Kasumi-1 (cell line): ENCODE results near the gene TRPC5OS.

Experiments used
- DNase-seq, 2 experiments: peaks; one replicate each; lab custom pipeline; 2025; lab: John Stamatoyannopoulos, UW

The TRPC5OS gene

GRCh38 chrX:111875881-111876280 is at the start of gene TRPC5OS:
Gene TRPC5OS (plus strand): TSS chrX:111876181. CDS start chrX:111901850, 25,669 bp downstream.
- no peak for DNase-seq

DNA sequence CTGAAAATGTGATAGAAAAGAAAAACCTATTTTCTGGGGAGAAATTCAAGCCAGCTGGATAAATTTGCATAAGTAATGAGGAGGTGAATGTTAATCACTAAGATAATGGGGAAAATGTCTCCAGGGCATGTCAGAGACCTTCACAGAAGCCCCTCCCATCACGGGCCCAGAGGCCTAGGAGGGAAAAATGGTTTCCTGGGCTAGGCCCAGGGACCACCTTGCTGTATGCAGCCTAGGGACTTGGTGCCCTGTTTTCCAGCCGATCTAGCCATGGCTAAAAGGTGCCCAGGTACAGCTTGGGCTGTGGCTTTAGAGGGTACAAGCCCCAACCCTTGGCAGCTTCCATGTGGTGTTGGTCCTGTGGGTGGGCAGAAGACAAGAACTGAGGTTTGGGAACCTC is 46.6 kb upstream of the TRPC5OS start:
- DNase-seq: no peak

- DNase-seq: no peak
Observed at GRCh38 chrX:111830571-111830970, 45.4 kb upstream of the TRPC5OS start.

DNA sequence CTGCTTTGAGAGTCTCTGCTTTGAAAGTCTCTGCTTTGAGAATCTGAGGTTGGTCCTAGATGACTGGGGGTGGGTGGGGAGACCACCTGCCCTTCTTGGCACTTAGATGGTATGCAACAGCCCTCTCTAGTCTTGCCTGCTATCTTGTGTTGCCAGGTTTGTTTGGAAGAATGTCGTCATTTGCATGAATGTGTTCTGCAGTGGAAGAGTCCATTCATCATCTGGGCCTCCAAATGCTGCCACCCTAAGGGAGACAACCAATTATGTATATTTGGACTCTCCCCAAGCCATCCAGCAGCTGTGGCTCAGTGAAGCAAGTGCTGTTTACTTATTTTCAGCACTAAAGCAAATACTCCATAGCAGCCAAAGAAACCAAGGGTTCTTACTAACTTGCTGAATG is 44.6 kb upstream of the TRPC5OS start:
- DNase-seq: no peak

GRCh38 chrX:111837197-111837596 is 38.8 kb upstream of the TRPC5OS start:
- DNase-seq: no peak

DNA sequence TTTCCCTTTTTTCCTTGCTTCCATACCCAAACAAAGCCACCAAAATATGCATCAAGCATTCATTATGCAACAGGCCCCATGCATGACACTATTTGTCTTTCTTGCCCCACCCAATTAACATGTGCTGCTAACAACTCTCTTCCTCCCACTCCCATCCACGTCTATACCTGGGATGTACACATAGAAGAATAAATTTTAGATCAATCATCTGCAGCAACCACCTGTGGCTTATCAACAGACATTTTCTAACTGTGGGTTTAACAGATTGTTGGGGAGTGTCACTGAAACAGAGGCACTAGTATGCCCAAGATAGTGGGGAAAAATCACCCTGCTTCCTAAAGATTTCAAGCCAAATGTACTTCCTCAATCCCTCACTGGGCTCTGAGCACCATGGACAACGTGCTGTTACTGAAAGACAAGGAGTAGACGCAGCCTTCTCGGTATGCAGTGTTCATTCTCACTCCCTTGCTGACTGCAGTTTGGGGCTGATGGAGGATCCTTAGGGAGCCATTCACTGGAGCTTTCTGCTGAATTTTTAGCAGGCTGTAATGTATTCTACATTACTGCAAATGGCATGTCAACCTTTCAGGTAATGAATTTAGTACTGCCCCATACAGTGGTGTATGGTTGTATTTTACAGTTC is 28.4 kb upstream of the TRPC5OS start:
- no peak for DNase-seq

GRCh38 chrX:111848541-111848940 is 27.4 kb upstream of the TRPC5OS start:
- DNase-seq: no peak

GRCh38 chrX:111850975-111851374 is 25.0 kb upstream of the TRPC5OS start:
- DNase-seq: no peak

GRCh38 chrX:111854556-111855490 is 21.2 kb upstream of the TRPC5OS start:
- peak in 1 of 2 experiments; percentile 0 for DNase-seq

GRCh38 chrX:111857534-111858060 is 18.4 kb upstream of the TRPC5OS start:
- peak in 1 of 2 experiments; percentile 2 for DNase-seq

DNA sequence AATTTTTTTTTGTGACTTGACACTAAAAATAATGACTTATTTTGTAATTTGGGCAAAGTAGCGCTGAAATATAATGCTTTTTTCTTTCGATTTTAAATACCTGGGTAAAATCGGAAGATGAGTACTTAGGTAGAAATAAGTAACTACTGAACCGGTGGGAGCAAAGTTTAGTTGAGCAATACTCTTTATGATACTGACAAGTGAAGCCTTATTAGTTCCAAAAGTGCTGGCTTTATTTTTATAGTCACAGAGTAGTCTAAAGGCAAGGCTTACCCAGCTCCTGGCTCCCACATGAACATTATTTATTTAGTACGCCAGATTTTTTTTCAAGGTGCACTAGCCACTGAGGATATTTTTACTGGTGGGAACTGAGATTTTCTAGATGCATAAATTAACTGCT is 14.4 kb upstream of the TRPC5OS start:
- no peak for DNase-seq

DNA sequence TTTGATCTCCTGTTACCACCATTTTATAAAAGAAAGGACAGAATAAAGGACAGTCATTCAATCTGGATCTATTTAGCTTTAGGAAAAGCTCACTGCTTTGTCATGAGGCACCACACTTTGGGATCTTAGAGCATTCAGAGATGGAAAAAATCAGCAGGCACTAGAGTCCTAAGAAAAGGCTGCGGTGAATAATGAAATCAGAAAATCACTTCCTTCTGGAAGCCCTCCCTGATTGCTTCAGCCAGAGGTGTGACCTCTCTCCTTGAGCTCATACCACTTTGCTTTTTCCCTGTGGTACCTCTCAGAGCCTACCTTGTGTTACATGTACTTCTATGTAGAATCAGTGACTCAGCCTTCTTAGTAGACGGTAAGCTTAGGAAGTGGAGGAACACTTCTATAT is 8.7 kb upstream of the TRPC5OS start:
- no peak for DNase-seq

DNA sequence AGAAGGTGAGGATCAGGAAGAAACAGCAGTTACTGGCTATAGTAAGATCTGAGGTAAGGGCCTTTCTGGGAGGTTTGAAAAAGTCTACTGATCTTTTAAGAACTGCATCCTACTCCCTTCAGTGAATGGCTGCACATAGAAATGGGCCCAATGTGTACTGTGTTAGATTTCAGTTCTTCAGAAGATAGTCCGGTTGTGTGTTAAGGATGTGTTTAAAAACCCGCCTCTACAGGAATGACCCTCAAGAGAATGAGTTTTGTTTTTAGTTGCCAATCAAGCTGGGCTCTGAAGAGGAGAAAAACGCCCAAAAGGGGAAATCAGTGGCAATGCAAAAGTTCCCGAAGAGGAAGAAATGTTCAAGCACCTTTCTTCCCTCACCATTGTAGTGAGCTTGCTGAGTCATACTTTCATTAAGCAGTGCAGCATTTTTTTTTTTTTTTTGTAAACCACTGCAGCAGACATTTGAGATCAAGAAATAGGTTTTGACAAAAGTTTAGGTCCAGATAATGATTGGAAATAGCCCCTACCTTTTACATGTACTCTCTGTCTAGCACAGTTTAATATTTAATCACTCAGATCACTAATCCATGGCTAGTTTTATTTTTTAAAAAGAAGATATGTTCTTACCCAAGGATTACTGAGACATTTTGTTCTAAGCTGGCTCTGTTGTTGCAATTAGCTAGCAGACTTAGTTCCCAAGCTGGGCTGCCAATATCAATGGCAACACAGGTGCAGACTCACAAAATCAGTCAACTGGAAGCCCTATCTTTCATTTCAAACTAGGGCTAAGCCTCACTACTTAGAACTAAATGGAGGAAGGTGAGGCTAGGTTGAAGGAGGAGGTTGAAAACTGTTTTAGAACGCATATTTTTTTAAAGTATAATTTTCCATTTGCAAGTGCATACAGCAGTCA is 7.0 kb upstream of the TRPC5OS start:
- DNase-seq: no peak

- peak; percentile 60 to 61 for DNase-seq
Observed at GRCh38 chrX:111869639-111870034, 6.3 kb upstream of the TRPC5OS start.

DNA sequence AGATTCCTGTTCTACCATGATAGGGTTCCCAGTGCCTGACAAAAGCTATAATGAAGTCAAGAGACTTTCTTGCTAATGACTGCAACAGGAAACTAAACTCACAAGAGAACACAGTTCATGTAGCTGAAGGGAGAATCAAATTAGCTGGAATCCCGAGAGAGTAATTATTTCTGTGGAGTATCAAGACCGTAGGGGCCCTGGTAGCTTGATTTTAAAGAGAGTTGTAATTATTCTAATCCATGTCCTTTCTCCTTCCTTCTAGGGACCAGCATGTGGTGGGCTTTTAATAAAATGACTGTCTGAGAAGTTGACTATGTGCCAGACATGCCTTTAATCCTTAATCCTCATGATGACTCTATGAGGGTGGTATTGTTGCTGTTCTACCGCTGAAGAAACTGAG is 1.7 kb upstream of the TRPC5OS start:
- no peak for DNase-seq

GRCh38 chrX:111876646-111877045 is 665 bp downstream of the TRPC5OS start:
- DNase-seq: no peak

- no peak for DNase-seq
Observed at GRCh38 chrX:111877681-111878080, 1.7 kb downstream of the TRPC5OS start.

- DNase-seq: no peak
Observed at GRCh38 chrX:111880735-111881134, 4.8 kb downstream of the TRPC5OS start.

- DNase-seq: peak; percentile 44 to 59
Observed at GRCh38 chrX:111881715-111882114, 5.7 kb downstream of the TRPC5OS start.

GRCh38 chrX:111886678-111887077 is 10.7 kb downstream of the TRPC5OS start:
- no peak for DNase-seq

GRCh38 chrX:111888600-111888999 is 12.6 kb downstream of the TRPC5OS start:
- DNase-seq: no peak

GRCh38 chrX:111892375-111892774 is 16.4 kb downstream of the TRPC5OS start:
- DNase-seq: peak in 1 of 2 experiments; percentile 0
